HG02678 (cell line): Measurements from ENCODE around the gene EFNA2.

ENCODE experiments used
- ATAC-seq: cut with Tn5 transposase; IDR thresholded peaks from one replicate; pipeline ENCODE4 v1.9.1; 2021; ENCODE audit warnings: mild to moderate bottlenecking, moderate library complexity; ENCODE audit not compliant: unreplicated experiment

Gene EFNA2

GRCh38 chr19:1248786-1249297, 36.8 kb upstream of the EFNA2 start:
- peak; percentile 30 for ATAC-seq

DNA sequence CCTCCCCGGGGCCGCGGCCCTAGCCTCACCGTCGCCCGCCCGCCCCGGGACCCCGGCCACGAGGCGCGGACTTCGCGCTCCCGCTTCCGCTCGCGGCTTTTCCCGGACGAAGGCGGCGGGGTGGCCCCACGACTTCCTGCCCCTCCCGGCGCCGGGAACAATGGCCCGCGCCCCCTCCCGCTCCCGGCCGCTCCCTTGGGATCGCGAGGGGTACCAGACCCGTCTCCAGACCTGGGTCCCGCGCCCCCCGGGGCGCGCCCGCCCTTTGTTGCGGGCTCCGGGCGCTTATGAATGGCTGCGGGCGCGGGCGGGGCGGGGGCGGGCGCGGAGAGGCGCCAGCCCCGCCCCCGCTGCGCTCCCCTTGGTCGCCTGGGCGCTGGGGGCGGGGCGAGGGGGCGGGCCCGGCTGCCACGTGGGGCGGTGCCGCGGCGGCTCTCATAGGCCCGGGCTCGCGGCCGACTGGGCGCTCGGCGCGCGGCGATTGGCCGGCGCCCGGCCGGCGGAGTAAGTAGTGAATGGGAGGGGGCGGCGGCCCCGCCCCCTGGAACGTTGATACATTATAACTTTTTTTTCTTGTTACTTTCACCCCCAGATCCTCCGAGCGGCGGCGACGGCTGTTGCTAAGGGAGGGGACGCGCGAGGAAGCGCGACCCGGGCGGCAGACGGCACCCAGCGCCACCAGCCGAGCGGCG, 36.2 kb upstream of the EFNA2 start:
- peak; percentile 56 for ATAC-seq

DNA sequence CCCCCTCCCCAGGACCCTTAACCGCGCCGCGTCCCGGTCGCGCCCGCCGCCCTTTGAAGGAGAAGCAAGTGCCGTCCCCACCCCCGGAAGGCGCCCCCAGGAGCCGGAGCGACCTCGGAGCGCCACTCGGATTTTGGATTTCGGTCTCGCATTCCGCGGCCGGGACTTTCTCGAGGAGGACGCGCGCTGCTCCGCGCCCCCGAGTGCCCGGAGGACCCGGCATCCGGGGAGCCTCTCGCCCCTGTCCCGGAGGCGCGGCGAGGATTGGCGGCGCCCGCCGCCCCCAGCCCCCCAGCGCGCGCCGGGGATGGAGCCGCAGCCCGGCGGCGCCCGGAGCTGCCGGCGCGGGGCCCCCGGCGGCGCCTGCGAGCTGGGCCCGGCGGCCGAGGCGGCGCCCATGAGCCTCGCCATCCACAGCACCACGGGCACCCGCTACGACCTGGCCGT, 35.7 kb upstream of the EFNA2 start:
- ATAC-seq, result no peak

DNA sequence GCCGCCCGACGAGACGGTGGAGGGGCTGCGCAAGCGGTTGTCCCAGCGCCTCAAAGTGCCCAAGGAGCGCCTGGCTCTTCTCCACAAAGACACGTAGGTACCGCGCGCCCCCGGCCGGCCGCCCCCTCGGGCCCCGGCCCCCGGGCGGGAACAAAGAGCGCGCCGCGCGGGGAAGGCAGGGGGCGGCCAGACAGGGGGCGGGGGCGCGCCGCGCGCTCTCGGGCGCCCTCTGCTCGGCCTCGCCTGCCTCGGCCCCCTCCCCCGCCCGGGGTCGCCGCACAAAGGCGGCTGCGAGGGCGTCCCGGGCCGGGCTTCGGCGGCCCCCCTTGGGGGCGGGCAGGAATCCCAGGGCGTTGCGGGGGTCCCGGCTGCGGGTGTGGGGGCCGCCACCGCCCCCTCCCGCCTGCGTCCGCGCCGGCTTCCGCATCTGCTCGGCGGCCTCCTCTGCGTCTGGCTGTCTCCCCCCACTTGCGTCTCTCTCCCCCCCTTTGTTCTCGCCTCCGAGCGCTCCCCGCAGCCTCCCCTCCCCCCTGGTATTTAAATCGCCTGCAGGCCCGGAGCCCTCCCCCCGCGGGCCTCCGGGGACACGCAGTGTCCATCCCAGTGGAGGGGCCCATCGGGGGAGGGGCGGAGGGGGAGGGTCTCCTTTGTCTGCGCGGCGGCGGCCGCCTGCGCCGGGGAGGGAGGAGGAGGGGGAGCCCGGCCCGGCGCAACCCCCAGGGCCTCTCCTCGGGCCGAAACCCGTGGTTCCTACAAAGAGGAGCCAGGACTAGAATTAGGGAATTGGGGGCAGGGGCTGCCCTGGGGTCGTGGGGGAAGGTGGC, 35.0 kb upstream of the EFNA2 start:
- ATAC-seq, result no peak

DNA sequence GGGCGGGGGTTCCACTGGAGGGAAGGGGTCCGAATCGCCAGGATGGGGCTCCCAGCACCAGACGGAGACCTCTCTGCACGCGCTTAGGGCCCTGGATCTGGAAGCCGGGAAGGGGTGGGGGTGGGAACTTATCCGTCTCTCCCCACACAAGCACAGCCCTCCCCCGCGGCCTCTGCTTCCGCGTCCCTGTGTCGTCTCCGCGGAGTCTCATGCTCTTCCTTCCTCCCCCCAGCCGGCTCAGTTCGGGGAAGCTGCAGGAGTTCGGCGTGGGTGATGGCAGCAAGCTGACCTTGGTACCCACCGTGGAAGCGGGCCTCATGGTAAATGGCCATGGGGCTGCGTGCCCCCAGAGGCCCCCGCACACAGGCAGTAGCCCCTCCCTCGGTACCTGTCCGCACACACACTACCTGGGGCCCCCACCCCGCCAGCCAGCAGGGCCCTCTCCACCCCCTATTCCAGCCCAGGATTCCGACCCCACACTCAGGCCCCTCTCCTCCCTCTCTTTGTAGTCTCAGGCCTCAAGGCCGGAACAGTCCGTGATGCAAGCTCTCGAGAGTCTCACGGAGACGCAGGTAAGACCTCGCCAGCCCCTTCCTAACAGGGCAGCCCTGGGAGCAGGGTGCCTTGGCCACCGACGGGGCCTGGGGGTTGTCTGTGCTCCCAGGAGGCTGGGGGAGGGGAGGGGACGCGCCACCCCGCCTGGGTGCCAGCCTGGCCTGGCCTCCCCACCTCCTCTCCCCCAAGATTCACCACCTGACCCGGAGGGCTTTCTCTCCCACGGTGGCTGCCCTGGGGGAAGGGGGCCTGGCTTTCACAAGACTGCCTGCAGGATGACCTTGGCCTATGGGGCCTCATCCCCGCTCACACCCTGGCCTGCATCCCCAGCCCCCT, 34.1 kb upstream of the EFNA2 start:
- ATAC-seq, result no peak

- no peak for ATAC-seq
Measured at GRCh38 chr19:1252221-1252820, 33.4 kb upstream of the EFNA2 start.

DNA sequence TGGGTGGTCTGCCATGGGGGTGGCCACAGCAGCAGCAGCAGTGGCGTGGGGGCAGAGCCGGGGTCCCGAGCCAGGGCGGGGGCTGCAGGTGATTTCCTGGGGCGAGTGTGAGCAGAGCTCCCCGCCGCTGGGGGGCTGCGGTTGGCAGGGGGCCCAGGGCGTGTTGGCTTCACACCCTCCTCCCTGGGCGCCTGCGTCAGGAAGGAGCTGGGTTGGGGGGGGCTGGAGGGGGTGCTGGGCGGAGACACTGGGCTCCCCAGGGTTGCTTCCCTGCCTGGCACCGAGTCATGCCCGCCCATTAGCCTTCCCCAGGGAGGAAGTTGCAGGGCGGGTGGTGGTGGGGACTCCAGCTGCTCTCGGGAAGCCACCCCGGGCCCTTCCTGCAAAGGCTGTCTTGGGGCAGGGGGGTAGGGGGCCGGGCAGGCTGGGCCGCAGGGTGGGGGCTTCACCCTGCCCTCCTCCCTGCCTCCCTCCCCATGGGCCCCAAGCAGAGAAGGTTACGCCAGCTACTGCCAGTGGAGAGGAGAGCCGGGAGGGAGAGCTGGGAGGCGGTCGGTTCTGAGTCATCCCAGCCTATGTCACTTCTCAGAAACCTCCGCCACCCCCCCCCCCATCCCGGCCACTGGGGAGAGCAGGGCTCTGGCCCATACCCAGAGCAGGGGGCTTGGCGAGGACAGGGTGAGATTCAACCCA, 32.7 kb upstream of the EFNA2 start:
- ATAC-seq, result no peak

- ATAC-seq, result no peak
Measured at GRCh38 chr19:1253514-1254080, 32.1 kb upstream of the EFNA2 start.

- ATAC-seq, result no peak
Measured at GRCh38 chr19:1254081-1254527, 31.6 kb upstream of the EFNA2 start.

DNA sequence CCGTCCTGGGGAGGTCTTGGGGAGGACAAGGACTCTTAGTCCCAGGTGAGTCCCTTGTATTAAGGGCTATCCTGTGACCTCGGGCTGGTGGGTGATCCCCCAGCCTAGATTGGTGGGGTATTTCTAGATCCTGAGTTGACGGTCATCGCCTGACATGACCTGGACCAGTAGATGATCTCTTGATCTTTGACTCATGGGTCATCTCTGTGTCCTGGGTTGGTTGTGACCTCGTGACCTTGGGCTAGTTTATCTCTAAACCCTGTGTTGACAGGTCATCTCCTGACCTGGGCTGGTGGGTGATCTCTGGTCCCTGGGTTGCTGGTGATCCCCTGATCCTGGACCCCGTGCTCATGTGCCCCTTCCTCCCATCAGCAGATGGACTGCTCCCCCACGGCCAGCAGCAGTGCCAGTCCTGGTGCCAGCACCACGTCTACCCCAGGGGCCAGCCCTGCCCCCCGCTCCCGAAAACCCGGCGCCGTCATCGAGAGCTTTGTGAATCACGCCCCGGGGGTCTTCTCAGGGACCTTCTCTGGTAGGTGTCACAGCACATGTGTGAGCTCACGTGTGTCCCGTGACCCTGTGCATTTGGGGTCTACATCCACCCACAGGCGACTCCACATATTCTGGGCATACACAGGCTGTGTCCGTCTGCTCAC, 31.0 kb upstream of the EFNA2 start:
- no peak for ATAC-seq

DNA sequence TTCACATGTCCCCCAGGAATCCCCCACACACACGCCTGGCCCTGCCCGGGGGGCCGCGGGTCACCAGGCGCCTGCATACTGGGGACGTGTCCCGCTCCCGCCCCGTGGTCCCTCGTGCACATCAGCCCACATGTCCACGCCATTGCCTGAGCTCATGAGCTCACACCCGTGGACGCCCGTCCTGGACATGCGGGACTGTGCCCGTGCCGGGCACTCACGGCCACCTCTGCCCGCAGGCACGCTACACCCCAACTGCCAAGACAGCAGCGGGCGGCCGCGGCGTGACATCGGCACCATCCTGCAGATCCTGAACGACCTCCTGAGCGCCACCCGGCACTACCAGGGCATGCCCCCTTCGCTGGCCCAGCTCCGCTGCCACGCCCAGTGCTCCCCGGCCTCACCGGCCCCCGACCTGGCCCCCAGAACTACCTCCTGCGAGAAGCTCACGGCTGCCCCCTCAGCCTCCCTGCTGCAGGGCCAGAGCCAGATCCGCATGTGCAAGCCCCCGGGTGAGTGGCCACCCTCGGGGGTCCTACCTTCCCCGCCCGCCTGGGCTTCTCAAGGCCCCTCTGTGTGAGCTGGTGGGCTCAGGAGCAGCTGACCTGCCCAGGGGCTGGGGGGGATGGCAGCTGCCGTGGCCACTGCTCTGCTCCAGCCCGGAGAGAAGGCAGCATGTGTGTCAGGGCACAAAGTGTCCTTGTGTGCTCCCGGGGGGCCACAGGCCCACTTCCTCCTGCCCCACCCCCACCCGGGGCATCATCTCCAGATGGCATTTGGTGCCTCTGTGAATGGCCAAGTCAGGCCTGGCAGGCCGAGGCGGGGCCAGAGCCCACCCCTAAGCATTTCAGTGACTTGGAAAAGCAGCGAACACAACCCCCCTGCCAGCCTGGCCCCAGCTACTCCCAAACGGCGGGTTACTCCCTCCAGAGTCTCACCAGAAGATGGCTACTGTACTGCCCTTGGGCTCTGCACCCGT, 30.2 kb upstream of the EFNA2 start:
- no peak for ATAC-seq

- ATAC-seq, result no peak
Measured at GRCh38 chr19:1256646-1257474, 28.8 kb upstream of the EFNA2 start.

DNA sequence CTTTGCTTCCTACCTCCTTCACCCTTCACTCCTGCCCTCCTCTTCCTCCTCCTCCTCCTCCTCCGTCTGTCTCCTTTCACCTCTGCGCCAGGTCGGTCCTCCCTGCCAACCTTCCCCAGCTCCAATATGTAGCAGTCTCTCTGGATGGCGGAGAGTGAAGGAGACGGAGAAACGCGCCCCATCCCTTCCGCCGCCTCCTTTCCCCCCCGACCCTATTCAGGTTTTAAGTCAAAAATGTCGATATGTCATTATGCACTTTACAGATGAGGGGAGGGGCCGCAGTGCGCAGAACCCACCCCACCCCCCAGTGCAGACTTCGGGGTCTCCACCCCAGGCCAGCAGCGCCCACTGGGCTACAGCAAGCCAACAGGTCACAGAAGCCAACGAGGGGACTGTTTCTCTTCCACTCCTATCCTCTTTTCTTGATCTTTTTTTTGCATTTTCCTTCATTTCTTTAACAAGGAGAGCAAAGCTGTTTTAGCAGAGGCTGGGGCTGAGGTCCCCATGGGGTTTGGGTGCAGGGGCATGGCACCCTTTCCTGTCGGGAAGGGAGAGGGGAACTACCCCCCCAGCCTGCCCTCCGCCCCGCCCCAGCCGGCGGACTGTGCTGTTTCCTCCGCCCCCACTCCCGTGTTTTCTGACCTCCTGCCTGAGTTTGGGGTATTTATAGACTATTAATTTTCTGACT, 28.1 kb upstream of the EFNA2 start:
- ATAC-seq, result no peak

GRCh38 chr19:1258163-1258492, 27.5 kb upstream of the EFNA2 start:
- no peak for ATAC-seq

GRCh38 chr19:1258707-1259205, 26.9 kb upstream of the EFNA2 start:
- no peak for ATAC-seq

- ATAC-seq, result peak; percentile 33
Measured at GRCh38 chr19:1259206-1259875, 26.3 kb upstream of the EFNA2 start.
